ENCODE measurements around the gene TAF11.
"Not testable (repeated sequence)": the region's sequence is repeated elsewhere in the genome, so short reads cannot be mapped to it uniquely, and the experiment has no call there.

TAF11 gene

GRCh38 chr6:34901930-34902329 is 14.1 kb upstream of the TAF11 start:
- DNase-seq = no peak

GRCh38 chr6:34900321-34901031 is 12.6 kb upstream of the TAF11 start:
- DNase-seq = no peak

- not testable (repeated sequence) for DNase-seq
Measured at GRCh38 chr6:34899748-34900147, 11.9 kb upstream of the TAF11 start.

- no peak for DNase-seq
Measured at GRCh38 chr6:34897716-34898115, 9.9 kb upstream of the TAF11 start.

- DNase-seq = no peak
Measured at GRCh38 chr6:34897130-34897529, 9.3 kb upstream of the TAF11 start.

- DNase-seq = no peak
Measured at GRCh38 chr6:34894693-34895092, 6.9 kb upstream of the TAF11 start.

- no peak for DNase-seq
Measured at GRCh38 chr6:34891296-34891695, 3.5 kb upstream of the TAF11 start.

- no peak for DNase-seq
Measured at GRCh38 chr6:34890533-34890925, 2.7 kb upstream of the TAF11 start.

- DNase-seq = no peak
Measured at GRCh38 chr6:34888874-34889555, 1.2 kb upstream of the TAF11 start, which contains the start of gene ANKS1A. ANKS1A (plus strand) TSS chr6:34889255; CDS start chr6:34889403, 148 bp downstream.

- DNase-seq = no peak
Measured at GRCh38 chr6:34888514-34888856, 643 bp upstream of the TAF11 start.

GRCh38 chr6:34885837-34886236 is 2.0 kb downstream of the TAF11 start:
- DNase-seq = not testable (repeated sequence)

- no peak for DNase-seq
Measured at GRCh38 chr6:34884996-34885395, 2.8 kb downstream of the TAF11 start.

GRCh38 chr6:34884073-34884472 is 3.8 kb downstream of the TAF11 start:
- not testable (repeated sequence) for DNase-seq

- no peak for DNase-seq
Measured at GRCh38 chr6:34877869-34878485, 9.9 kb downstream of the TAF11 start.

- DNase-seq = no peak
Measured at GRCh38 chr6:34877259-34877658, 10.6 kb downstream of the TAF11 start.

- no peak for DNase-seq
Measured at GRCh38 chr6:34876472-34876871, 11.4 kb downstream of the TAF11 start.

- no peak for DNase-seq
Measured at GRCh38 chr6:34875292-34876213, 12.3 kb downstream of the TAF11 start.

- DNase-seq = no peak
Measured at GRCh38 chr6:34872332-34872731, 15.5 kb downstream of the TAF11 start.

- DNase-seq = no peak
Measured at GRCh38 chr6:34871853-34872252, 16.0 kb downstream of the TAF11 start.

GRCh38 chr6:34867484-34867883 is 20.4 kb downstream of the TAF11 start:
- no peak for DNase-seq

GRCh38 chr6:34866509-34866908 is 21.3 kb downstream of the TAF11 start:
- no peak for DNase-seq

GRCh38 chr6:34865107-34865506 is 22.7 kb downstream of the TAF11 start:
- DNase-seq = no peak

- DNase-seq = no peak
Measured at GRCh38 chr6:34864007-34864406, 23.8 kb downstream of the TAF11 start.

Data from amniotic stem cell (primary cell).